Measurements from ENCODE around the gene DGKZ.

- TF ChIP-seq CTCF (IDR thresholded peaks at IDR 0.05) (no peak), ZFX (IDR thresholded peaks at IDR 0.05; ENCODE audit: borderline replicate concordance) (no peak)
These were observed 39.4 kb upstream of the DGKZ start for GRCh38 chr11:46307785-46308341.

All from 22Rv1 (cell line).